GM12878 (cell line): ENCODE measurements around the gene CAPSL. TPM values are rescaled to one million over a fixed set of nuclear protein-coding genes. Genes with fewer than 3 reads are reported as not detected.
A peak's percentile ranks its signal among the peaks of the same experiment; 100 is the strongest.

Source experiments
- BCL11A ChIP-seq: IDR thresholded peaks from 2 replicates; pipeline ENCODE4 v1.6.1; 2011; ENCODE audit warnings: low read depth, low read length
- BHLHE40 ChIP-seq, 2 experiments: fragments of 450-650 bp in 1 of 2; IDR thresholded peaks; 2 replicates each; pipeline ENCODE4 v1.6.1; 2011 to 2017; ENCODE audit warnings: low read depth in 2 of 2, borderline replicate concordance in 1 of 2, improper control_type of control experiment in 1 of 2, low read length in 1 of 2, mild to moderate bottlenecking in 1 of 2
- BMI1 ChIP-seq: fragments of 450-650 bp; IDR thresholded peaks from 2 replicates; pipeline ENCODE4 v1.6.1; 2016; ENCODE audit warnings: mild to moderate bottlenecking, moderate library complexity, borderline replicate concordance
- FOXM1 ChIP-seq: IDR thresholded peaks from 2 replicates; pipeline ENCODE4 v1.6.1; 2012; ENCODE audit warnings: low read depth, mild to moderate bottlenecking, inconsistent platforms, low read length, moderate library complexity
- IKZF1 ChIP-seq: fragments of 450-650 bp; conservative IDR thresholded peaks from 2 replicates; pipeline ENCODE4 v1.6.1; 2017; ENCODE audit warnings: antibody characterized with exemption, mild to moderate bottlenecking
- NFYA ChIP-seq: IDR thresholded peaks from 2 replicates; pipeline ENCODE4 v1.6.1; 2011; ENCODE audit warnings: low read depth, mild to moderate bottlenecking, low read length, improper control_type of control experiment, borderline replicate concordance
- NR2F1 ChIP-seq: fragments of 450-650 bp; conservative IDR thresholded peaks from 2 replicates; pipeline ENCODE4 v1.6.1; 2017; ENCODE audit warnings: mild to moderate bottlenecking
- RUNX3 ChIP-seq: IDR thresholded peaks from 2 replicates; pipeline ENCODE4 v1.6.1; 2012; ENCODE audit warnings: low read length, inconsistent platforms
- SMC3 ChIP-seq: IDR thresholded peaks from 2 replicates; pipeline ENCODE4 v1.6.1; 2011; ENCODE audit warnings: low read length, improper control_type of control experiment, borderline replicate concordance
- SUZ12 ChIP-seq: fragments of 200-600 bp; sonication (generic); IDR thresholded peaks from one replicate; pipeline ENCODE4 v1.6.1; 2018; ENCODE audit warnings: antibody characterized with exemption, mild to moderate bottlenecking; ENCODE audit not compliant: unreplicated experiment
- polyA plus RNA-seq, 11 experiments: library from polyadenylated mRNA; depleted of rRNA in 4 of 11; unstranded in 6 of 11; stranded (reverse) in 5 of 11; fragments of >200 nt; fragmentation: Nextera tagmentation in 4 of 11; fragmentation: Illumina TruSeq in 1 of 11; extraction: Ambion mirVana in 4 of 11; extraction: Trizol in 1 of 11; gene quantifications; 1 replicate in 1 of 11; 2 replicates in 10 of 11; pipeline versions ENCODE4 v1.2.1 to v1.2.3, GENCODE V29; 2011 to 2016; ENCODE audit warnings: inconsistent platforms in 2 of 11, missing spikeins in 2 of 11, low read depth in 1 of 11
- total RNA-seq, 4 experiments: library from RNA; depleted of rRNA in 3 of 4; stranded (reverse); fragments of >200 nt in 3 of 4; fragmentation: Illumina TruSeq in 1 of 4; extraction: Trizol in 1 of 4; gene quantifications; 2 replicates each; pipeline versions ENCODE4 v1.2.1 to v1.2.3, GENCODE V29; 2013 to 2021
- TF ChIP-seq, protein P1 (sequence below): fragments of 450-650 bp; IDR thresholded peaks from 2 replicates; pipeline ENCODE4 v1.6.1; 2017; ENCODE audit warnings: mild to moderate bottlenecking, moderate library complexity
- TF ChIP-seq, protein P2 (sequence below): fragments of 150-350 bp; IDR thresholded peaks from 2 replicates; pipeline ENCODE4 v1.6.1; 2016; ENCODE audit warnings: low read depth, low read length
- TF ChIP-seq, protein P3 (sequence below): fragments of 450-650 bp; formaldehyde crosslinking; IDR thresholded peaks from 2 replicates; pipeline ENCODE4 v1.4.0; 2020; ENCODE audit warnings: mild to moderate bottlenecking, moderate library complexity

The CAPSL gene
- total and polyA plus RNA-seq, 10 of the 15 experiments (the other 5 are each of a cell fraction or from before 2014, with no cell fraction given) = 0.19 to 0.57 (median 0.20) TPM; not detected in 7

DNA sequence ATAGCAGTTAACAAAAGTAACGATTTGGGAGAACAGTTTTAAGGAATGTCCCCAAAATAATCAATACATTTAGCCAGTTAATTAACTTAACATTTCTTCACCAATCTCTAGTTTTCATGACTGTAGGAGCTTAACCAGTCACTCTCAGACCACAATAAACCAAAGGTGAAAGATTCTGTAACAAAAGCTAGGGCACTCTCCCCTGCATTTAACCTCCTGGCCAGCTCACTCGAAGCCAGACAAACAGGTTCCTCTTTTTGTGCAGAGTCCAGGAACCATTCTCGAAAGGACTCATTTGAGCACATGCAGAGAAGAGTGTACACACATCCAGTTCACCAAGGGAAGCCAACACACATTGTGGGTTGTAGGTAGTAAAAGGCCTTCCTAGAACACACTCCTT is 75.3 kb downstream of the CAPSL start (continued):
- TF ChIP-seq, protein P1, sequence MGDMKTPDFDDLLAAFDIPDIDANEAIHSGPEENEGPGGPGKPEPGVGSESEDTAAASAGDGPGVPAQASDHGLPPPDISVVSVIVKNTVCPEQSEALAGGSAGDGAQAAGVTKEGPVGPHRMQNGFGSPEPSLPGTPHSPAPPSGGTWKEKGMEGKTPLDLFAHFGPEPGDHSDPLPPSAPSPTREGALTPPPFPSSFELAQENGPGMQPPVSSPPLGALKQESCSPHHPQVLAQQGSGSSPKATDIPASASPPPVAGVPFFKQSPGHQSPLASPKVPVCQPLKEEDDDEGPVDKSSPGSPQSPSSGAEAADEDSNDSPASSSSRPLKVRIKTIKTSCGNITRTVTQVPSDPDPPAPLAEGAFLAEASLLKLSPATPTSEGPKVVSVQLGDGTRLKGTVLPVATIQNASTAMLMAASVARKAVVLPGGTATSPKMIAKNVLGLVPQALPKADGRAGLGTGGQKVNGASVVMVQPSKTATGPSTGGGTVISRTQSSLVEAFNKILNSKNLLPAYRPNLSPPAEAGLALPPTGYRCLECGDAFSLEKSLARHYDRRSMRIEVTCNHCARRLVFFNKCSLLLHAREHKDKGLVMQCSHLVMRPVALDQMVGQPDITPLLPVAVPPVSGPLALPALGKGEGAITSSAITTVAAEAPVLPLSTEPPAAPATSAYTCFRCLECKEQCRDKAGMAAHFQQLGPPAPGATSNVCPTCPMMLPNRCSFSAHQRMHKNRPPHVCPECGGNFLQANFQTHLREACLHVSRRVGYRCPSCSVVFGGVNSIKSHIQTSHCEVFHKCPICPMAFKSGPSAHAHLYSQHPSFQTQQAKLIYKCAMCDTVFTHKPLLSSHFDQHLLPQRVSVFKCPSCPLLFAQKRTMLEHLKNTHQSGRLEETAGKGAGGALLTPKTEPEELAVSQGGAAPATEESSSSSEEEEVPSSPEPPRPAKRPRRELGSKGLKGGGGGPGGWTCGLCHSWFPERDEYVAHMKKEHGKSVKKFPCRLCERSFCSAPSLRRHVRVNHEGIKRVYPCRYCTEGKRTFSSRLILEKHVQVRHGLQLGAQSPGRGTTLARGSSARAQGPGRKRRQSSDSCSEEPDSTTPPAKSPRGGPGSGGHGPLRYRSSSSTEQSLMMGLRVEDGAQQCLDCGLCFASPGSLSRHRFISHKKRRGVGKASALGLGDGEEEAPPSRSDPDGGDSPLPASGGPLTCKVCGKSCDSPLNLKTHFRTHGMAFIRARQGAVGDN = peak; percentile 96
- TF ChIP-seq NFYA (no peak), SUZ12 (no peak), BCL11A (0 out of 2 replicates have a peak, but pooled peaks have one; percentile 12), RUNX3 (0 out of 2 replicates have a peak, but pooled peaks have one; percentile 35), FOXM1 (no peak), IKZF1 (peak; percentile 37; the same call in 1 of the 2 replicates), BHLHE40 (IDR thresholded peaks at IDR 0.05; ENCODE audit: borderline replicate concordance in 1 of 2, low read depth in 2 of 2, low read length in 1 of 2) (peak in 1 of 2 experiments; percentile 61; a peak in 2 of 4 replicates), BMI1 (peak; percentile 1), SMC3 (no peak), NR2F1 (peak; percentile 84)
- TF ChIP-seq, protein P2, sequence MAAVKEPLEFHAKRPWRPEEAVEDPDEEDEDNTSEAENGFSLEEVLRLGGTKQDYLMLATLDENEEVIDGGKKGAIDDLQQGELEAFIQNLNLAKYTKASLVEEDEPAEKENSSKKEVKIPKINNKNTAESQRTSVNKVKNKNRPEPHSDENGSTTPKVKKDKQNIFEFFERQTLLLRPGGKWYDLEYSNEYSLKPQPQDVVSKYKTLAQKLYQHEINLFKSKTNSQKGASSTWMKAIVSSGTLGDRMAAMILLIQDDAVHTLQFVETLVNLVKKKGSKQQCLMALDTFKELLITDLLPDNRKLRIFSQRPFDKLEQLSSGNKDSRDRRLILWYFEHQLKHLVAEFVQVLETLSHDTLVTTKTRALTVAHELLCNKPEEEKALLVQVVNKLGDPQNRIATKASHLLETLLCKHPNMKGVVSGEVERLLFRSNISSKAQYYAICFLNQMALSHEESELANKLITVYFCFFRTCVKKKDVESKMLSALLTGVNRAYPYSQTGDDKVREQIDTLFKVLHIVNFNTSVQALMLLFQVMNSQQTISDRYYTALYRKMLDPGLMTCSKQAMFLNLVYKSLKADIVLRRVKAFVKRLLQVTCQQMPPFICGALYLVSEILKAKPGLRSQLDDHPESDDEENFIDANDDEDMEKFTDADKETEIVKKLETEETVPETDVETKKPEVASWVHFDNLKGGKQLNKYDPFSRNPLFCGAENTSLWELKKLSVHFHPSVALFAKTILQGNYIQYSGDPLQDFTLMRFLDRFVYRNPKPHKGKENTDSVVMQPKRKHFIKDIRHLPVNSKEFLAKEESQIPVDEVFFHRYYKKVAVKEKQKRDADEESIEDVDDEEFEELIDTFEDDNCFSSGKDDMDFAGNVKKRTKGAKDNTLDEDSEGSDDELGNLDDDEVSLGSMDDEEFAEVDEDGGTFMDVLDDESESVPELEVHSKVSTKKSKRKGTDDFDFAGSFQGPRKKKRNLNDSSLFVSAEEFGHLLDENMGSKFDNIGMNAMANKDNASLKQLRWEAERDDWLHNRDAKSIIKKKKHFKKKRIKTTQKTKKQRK = no peak
- TF ChIP-seq, protein P3, sequence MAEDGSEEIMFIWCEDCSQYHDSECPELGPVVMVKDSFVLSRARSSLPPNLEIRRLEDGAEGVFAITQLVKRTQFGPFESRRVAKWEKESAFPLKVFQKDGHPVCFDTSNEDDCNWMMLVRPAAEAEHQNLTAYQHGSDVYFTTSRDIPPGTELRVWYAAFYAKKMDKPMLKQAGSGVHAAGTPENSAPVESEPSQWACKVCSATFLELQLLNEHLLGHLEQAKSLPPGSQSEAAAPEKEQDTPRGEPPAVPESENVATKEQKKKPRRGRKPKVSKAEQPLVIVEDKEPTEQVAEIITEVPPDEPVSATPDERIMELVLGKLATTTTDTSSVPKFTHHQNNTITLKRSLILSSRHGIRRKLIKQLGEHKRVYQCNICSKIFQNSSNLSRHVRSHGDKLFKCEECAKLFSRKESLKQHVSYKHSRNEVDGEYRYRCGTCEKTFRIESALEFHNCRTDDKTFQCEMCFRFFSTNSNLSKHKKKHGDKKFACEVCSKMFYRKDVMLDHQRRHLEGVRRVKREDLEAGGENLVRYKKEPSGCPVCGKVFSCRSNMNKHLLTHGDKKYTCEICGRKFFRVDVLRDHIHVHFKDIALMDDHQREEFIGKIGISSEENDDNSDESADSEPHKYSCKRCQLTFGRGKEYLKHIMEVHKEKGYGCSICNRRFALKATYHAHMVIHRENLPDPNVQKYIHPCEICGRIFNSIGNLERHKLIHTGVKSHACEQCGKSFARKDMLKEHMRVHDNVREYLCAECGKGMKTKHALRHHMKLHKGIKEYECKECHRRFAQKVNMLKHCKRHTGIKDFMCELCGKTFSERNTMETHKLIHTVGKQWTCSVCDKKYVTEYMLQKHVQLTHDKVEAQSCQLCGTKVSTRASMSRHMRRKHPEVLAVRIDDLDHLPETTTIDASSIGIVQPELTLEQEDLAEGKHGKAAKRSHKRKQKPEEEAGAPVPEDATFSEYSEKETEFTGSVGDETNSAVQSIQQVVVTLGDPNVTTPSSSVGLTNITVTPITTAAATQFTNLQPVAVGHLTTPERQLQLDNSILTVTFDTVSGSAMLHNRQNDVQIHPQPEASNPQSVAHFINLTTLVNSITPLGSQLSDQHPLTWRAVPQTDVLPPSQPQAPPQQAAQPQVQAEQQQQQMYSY = no peak
